Psoas muscle (tissue), 8 donors: ENCODE results near the gene CPT2. TPM values are rescaled to one million over a fixed set of nuclear protein-coding genes. Genes with fewer than 3 reads are reported as not detected.

Experiments used
- ATAC-seq, 4 donors: fragments of 200-7000 bp; cut with Tn5 transposase; one replicate each; pipeline ENCODE4 v1.9.1; 2020; ENCODE audit warnings: moderate library complexity in 3 of 4, mild to moderate bottlenecking in 2 of 4
- DNase-seq, 2 donors: peaks; one replicate each; pipeline ENCODE4 v3.0.0-alpha.2; 2020
- H3K27ac ChIP-seq: fragments of 200-600 bp; one replicate; pipeline ENCODE4 v1.8.0; 2022
- H3K27me3 ChIP-seq, 3 donors: fragments of 200-600 bp in 1 of 3; one replicate each; pipeline versions ENCODE4 v1.6.1 to v1.8.0; 2013 to 2022; ENCODE audit warnings: low read length in 2 of 3, mild to moderate bottlenecking in 2 of 3, moderate library complexity in 1 of 3; ENCODE audit not compliant: insufficient read depth in 3 of 3
- H3K36me3 ChIP-seq, 2 donors: fragments of 200-600 bp in 1 of 2; one replicate each; pipeline versions ENCODE4 v1.6.1 to v1.8.0; 2013 to 2022; ENCODE audit warnings: low read depth in 1 of 2, mild to moderate bottlenecking in 1 of 2, moderate library complexity in 1 of 2; ENCODE audit not compliant: insufficient read depth in 1 of 2
- H3K4me1 ChIP-seq: fragments of 200-600 bp; one replicate; pipeline ENCODE4 v1.8.0; 2022
- H3K4me3 ChIP-seq: fragments of 200-600 bp; one replicate; pipeline ENCODE4 v1.8.0; 2022; ENCODE audit warnings: mild to moderate bottlenecking
- H3K9me3 ChIP-seq: fragments of 200-600 bp; one replicate; pipeline ENCODE4 v1.8.0; 2022
- CTCF ChIP-seq: fragments of 200-600 bp; IDR thresholded peaks from one replicate; pipeline ENCODE4 v1.8.0; 2022; ENCODE audit warnings: antibody characterized with exemption
- WGBS, 3 donors: extraction: QIAGEN DNeasy Blood & Tissue Kit; methylation state at CpG; one replicate each; pipeline versions ENCODE4 v1.1.6 to v1.1.7; 2013; 5-methylcytosine and 5-hydroxymethylcytosine counted together
- intact Hi-C, 2 donors: fragments of 100-400 bp; cut with DNase I; formaldehyde crosslinking; loops; one replicate each; pipeline versions ENCODE4 v1.11.0 to v1.14.2; 2022
- polyA plus RNA-seq, 3 donors: library from polyadenylated mRNA; stranded (reverse); fragments of 200-250 nt; gene quantifications; one replicate each; pipeline ENCODE4 v1.2.3, GENCODE V29; 2013
- total RNA-seq, 4 donors: library from RNA; stranded (reverse); fragmentation: NEBNext Ultra II Directional in 2 of 4; extraction: Animal tissue kit (Norgen Biotek cat#: 25700) in 2 of 4; gene quantifications; one replicate each; pipeline versions ENCODE4 v1.2.1 to v1.2.4, GENCODE V29; 2021 to 2023
- donor health status: healthy with polysubstance abuse.
- donor health status: DM: no; HTN: no; CAD: no; lungs with moderate emphysema.
- donor health status: Bipolar disorder and iron deficiency.
- donor health status: healthy.
- donor health status: DM: yes; HTN: yes; CAD: no.
- donor health status: DM: no; HTN: no; CAD: no.
- donor health status: DM: no; HTN: no; CAD: no.
- donor health status: DM: yes; HTN: yes; CAD: no.

CPT2 gene
- total and polyA plus RNA-seq, 7 donors: 8.1 to 31.6 (median 18.7) TPM

GRCh38 chr1:53257454-53258081 lies 60.9 kb downstream of the CPT2 start:
- Histone ChIP-seq H3K9me3 (no peaks in the 10 kb centered on the region), H3K27me3 (no peaks in the 10 kb centered on the region), H3K4me3 (no peak overlapping the region), H3K27ac (no peak overlapping the region), H3K36me3 (no peaks in the 10 kb centered on the region), H3K4me1 (no peaks in the 10 kb centered on the region)
- no peak for ATAC-seq
- intact Hi-C loops: no loop called here
- no peak for TF ChIP-seq CTCF
- 91 to 96% (median 96%) methylated on average over 5 of the region's 5 CpGs for WGBS, 3 donors
- no peak for DNase-seq

DNA sequence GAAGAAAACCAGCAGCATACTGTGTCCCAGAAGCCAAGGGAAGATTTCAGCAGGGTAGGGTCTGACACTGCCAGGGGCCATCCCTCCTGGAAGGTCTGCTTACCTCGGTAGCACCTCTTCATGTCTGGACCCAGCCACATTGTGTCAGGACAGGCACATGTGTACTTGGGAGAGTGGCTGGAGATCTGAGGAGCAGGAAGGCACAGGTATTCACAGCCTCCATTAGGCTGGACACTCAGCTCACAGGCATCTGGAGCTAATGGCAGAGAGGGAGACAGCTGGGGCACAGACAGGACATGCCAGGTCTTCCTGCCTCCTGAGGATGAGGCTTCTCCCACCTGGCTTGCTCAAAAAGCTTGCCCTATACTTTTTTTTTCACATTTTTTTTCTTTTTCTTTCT lies 61.6 kb downstream of the CPT2 start:
- intact Hi-C loops: no loop called here
- H3K4me1 ChIP-seq: no peaks in the 10 kb centered on the region
- no peak overlapping the region for H3K4me3 ChIP-seq
- H3K27me3 ChIP-seq: no peaks in the 10 kb centered on the region
- ATAC-seq (no peak), DNase-seq (no peak)
- no peaks in the 10 kb centered on the region for H3K36me3 ChIP-seq
- H3K9me3 ChIP-seq: no peaks in the 10 kb centered on the region
- TF ChIP-seq CTCF: no peak
- 72 to 87% (median 77%) methylated on average over 1 of the region's 1 CpG for WGBS, 3 donors
- H3K27ac ChIP-seq: no peak overlapping the region

DNA sequence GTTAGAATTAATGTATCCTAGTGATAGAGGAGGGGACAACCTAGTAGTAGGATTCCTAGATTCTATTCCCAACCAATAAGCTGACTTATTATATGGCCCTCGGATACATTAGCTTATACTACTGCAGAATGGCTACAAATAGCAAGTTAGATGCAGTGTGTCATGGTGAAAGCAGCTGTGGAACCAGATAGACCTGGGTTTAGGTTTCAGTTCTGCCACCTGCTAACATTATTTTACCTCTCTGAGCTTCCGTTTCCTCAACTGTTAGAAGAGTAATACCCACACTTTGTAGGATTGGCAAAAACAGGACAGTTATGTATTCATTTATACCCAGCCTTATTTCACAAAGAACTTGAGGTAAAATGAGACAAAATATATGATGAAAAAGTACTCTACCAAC lies 63.3 kb downstream of the CPT2 start:
- no peak for ATAC-seq
- no peaks in the 10 kb centered on the region for H3K9me3 ChIP-seq
- DNase-seq: no peak
- H3K36me3 ChIP-seq: no peaks in the 10 kb centered on the region
- intact Hi-C loops: no loop called here
- 85 to 97% (median 88%) methylated on average over 2 of the region's 2 CpGs for WGBS, 3 donors
- no peaks in the 10 kb centered on the region for H3K4me1 ChIP-seq
- no peak overlapping the region for H3K4me3 ChIP-seq
- no peak for TF ChIP-seq CTCF
- H3K27me3 ChIP-seq: no peaks in the 10 kb centered on the region
- no peak overlapping the region for H3K27ac ChIP-seq

GRCh38 chr1:53260631-53261247 lies 64.1 kb downstream of the CPT2 start:
- DNase-seq (no peak), ATAC-seq (no peak)
- WGBS, 3 donors: 83 to 90% (median 86%) methylated on average over 4 of the region's 4 CpGs
- Histone ChIP-seq H3K9me3 (no peaks in the 10 kb centered on the region), H3K27ac (no peak overlapping the region), H3K27me3 (no peaks in the 10 kb centered on the region), H3K4me3 (no peak overlapping the region), H3K36me3 (no peaks in the 10 kb centered on the region), H3K4me1 (no peaks in the 10 kb centered on the region)
- TF ChIP-seq CTCF: no peak
- intact Hi-C loops: no loop called here

DNA sequence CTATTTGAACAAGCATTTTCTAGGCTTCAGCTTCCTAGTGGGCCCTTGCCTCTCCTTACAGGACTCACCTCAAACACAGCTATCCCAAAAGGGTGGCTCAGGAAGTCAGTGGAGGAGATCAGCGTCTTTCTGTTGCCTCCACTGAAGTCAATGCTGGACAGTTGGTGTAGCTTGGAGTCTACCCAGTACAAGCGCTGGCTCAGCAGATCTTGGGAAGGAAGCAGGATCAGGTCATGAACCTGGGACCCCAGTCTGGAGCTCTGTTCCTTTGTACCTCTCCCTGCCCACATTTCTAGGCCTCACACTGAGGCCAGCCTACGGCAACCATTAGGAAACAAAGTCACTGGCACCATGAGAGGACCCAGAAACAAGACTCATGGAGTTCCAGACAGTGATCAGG lies 65.4 kb downstream of the CPT2 start:
- H3K4me3 ChIP-seq: no peak overlapping the region
- ATAC-seq (no peak), DNase-seq (no peak)
- no peaks in the 10 kb centered on the region for H3K9me3 ChIP-seq
- WGBS, 3 donors: 88 to 96% (median 94%) methylated on average over 3 of the region's 3 CpGs
- TF ChIP-seq CTCF: no peak
- no peaks in the 10 kb centered on the region for H3K4me1 ChIP-seq
- H3K27me3 ChIP-seq: no peaks in the 10 kb centered on the region
- no peaks in the 10 kb centered on the region for H3K36me3 ChIP-seq
- H3K27ac ChIP-seq: no peak overlapping the region
- intact Hi-C loops: no loop called here
